Naive thymus-derived CD4-positive, alpha-beta T cell (primary cell): Measurements from ENCODE around the gene PRUNE1. TPM values are rescaled to one million over a fixed set of nuclear protein-coding genes. Genes with fewer than 3 reads are reported as not detected.
A peak's percentile ranks its signal among the peaks of the same experiment; 100 is the strongest.

Experiments used
- ATAC-seq: fragments of 150-1000 bp; cut with Tn5 transposase; 2 replicates; pipeline ENCODE4 v1.10.0; 2021; ENCODE audit warnings: mild to moderate bottlenecking, moderate library complexity
- CTCF ChIA-PET: fragments of 350-600 bp; sonication (Branson Sonifier 250); formaldehyde crosslinking; loops from one replicate; lab custom pipeline; 2021; ENCODE audit warnings: antibody characterized with exemption; lab: Charles Lee
- POLR2A ChIA-PET: fragments of 350-600 bp; sonication (Branson Sonifier 250); formaldehyde crosslinking; loops from one replicate; lab custom pipeline; 2021; ENCODE audit warnings: antibody characterized with exemption, inconsistent platforms; lab: Charles Lee
- DNase-seq, 9 donors: peaks; one replicate each; pipeline versions ENCODE4 v3.0.0 to v3.0.0-alpha.2; 2020 to 2022; ENCODE audit warnings: mixed read lengths in 1 of 9
- H3K27ac ChIP-seq: one replicate; pipeline ENCODE4 v1.7.0; 2013; ENCODE audit warnings: mild to moderate bottlenecking, low read depth, low read length, moderate library complexity
- H3K27me3 ChIP-seq, 2 donors: one replicate each; pipeline ENCODE4 v1.7.0; 2013; ENCODE audit warnings: low read length in 2 of 2, mild to moderate bottlenecking in 2 of 2, moderate library complexity in 2 of 2; ENCODE audit not compliant: control insufficient read depth in 2 of 2, insufficient read depth in 2 of 2
- H3K36me3 ChIP-seq, 3 experiments: 1 replicate in 2 of 3; 2 replicates in 1 of 3; pipeline ENCODE4 v1.7.0; 2013; ENCODE audit warnings: low read length in 3 of 3, mild to moderate bottlenecking in 3 of 3, moderate library complexity in 1 of 3; ENCODE audit not compliant: insufficient read depth in 3 of 3, control insufficient read depth in 2 of 3
- H3K4me1 ChIP-seq, 2 donors: one replicate each; pipeline ENCODE4 v1.7.0; 2013; ENCODE audit warnings: low read length in 2 of 2, mild to moderate bottlenecking in 2 of 2, moderate library complexity in 1 of 2; ENCODE audit not compliant: control insufficient read depth in 2 of 2, insufficient read depth in 2 of 2
- H3K4me3 ChIP-seq: 2 replicates; pipeline ENCODE4 v1.7.0; 2013; ENCODE audit warnings: mild to moderate bottlenecking, low read length
- H3K9me3 ChIP-seq, 3 experiments: 1 replicate in 2 of 3; 2 replicates in 1 of 3; pipeline ENCODE4 v1.7.0; 2013; ENCODE audit warnings: low read length in 3 of 3; ENCODE audit not compliant: control insufficient read depth in 2 of 3
- H3K27ac Mint-ChIP-seq, 9 donors: one replicate each; pipeline ENCODE4 v1.8.0; 2020 to 2022; ENCODE audit warnings: mixed read lengths in 9 of 9, mild to moderate bottlenecking in 8 of 9, moderate library complexity in 5 of 9, inconsistent platforms in 2 of 9
- H3K27me3 Mint-ChIP-seq, 5 donors: one replicate each; pipeline ENCODE4 v1.8.0; 2021 to 2022; ENCODE audit warnings: mixed read lengths in 5 of 5, mild to moderate bottlenecking in 1 of 5
- H3K36me3 Mint-ChIP-seq, 5 donors: one replicate each; pipeline ENCODE4 v1.8.0; 2020 to 2022; ENCODE audit warnings: mixed read lengths in 5 of 5, mild to moderate bottlenecking in 3 of 5, inconsistent platforms in 1 of 5
- H3K4me1 Mint-ChIP-seq, 7 donors: one replicate each; pipeline ENCODE4 v1.8.0; 2020 to 2022; ENCODE audit warnings: mixed read lengths in 7 of 7, mild to moderate bottlenecking in 3 of 7, inconsistent platforms in 1 of 7
- H3K4me3 Mint-ChIP-seq, 10 donors: one replicate each; pipeline ENCODE4 v1.8.0; 2020 to 2022; ENCODE audit warnings: mild to moderate bottlenecking in 10 of 10, mixed read lengths in 10 of 10, moderate library complexity in 6 of 10, inconsistent platforms in 2 of 10
- H3K9me3 Mint-ChIP-seq, 11 donors: one replicate each; pipeline ENCODE4 v1.8.0; 2020 to 2022; ENCODE audit warnings: mixed read lengths in 11 of 11, mild to moderate bottlenecking in 4 of 11, inconsistent platforms in 1 of 11, moderate library complexity in 1 of 11
- intact Hi-C, 2 donors: fragments of 100-400 bp; cut with micrococcal nuclease; formaldehyde crosslinking; loops; one replicate each; pipeline ENCODE4 v1.15.1; 2023
- polyA plus RNA-seq, 2 donors: library from polyadenylated mRNA; unstranded; fragments of 300-500 nt; fragmentation: Illumina TruSeq; gene quantifications; one replicate each; pipeline ENCODE4 v1.2.3, GENCODE V29; 2021
- total RNA-seq, 6 experiments: library from RNA in 5 of 6; stranded (reverse) in 5 of 6; gene quantifications; 1 replicate in 5 of 6; 2 replicates in 1 of 6; pipeline ENCODE4 v1.2.3 and lab custom pipeline; 2021 to 2026

PRUNE1 gene
- total and polyA plus RNA-seq, 7 experiments from 2014 or later = 13.3 to 68.8 (median 41.6) TPM

- peak within 1 kb of the TSS; percentile 96 for H3K27ac ChIP-seq
- no peaks in the 10 kb centered on the region for H3K9me3 Mint-ChIP-seq
- no peaks in the 10 kb centered on the region for H3K27me3 ChIP-seq
- H3K4me3 Mint-ChIP-seq = peak within 1 kb of the TSS; percentile 91 to 100 (median 97)
- peaks cover 39 to 55% of the 10 kb centered on the region in 2 donors for H3K4me1 ChIP-seq
- peak within 1 kb of the TSS; percentile 92 to 99 (median 97) for H3K27ac Mint-ChIP-seq
- ATAC-seq (peak; percentile 23), DNase-seq (peak in 5 of 9 donors; percentile 20 to 36 (median 33))
- H3K4me3 ChIP-seq = peak within 1 kb of the TSS; percentile 88
- H3K27me3 Mint-ChIP-seq = no peaks in the 10 kb centered on the region
- ChIA-PET POLR2A (interaction anchor here (0.5 to 4.5 kb wide), 19 partner anchors 9 to 1119 kb away, joined by 3 to 40 read pairs (median 6); partner anchors contain the start of genes ANXA9, C1orf56, CDC42SE1 and CERS2), CTCF (interaction anchor here (0.6 to 3.5 kb wide), 12 partner anchors 12 to 241 kb away, joined by 3 to 30 read pairs (median 4); partner anchors contain the start of genes ANXA9, CERS2 and CTSS)
- peaks cover 51 to 87% (median 83%) of the 10 kb centered on the region in 7 donors for H3K4me1 Mint-ChIP-seq
- H3K9me3 ChIP-seq = no peaks in the 10 kb centered on the region
- intact Hi-C loops = loop anchor here (1.0 to 10.0 kb wide), 7 partner anchors 27 to 739 kb away; partner anchors contain the start of genes APH1A (in 1 of the 2), CERS2 (in 1 of the 2), PSMD4 (in 1 of the 2) and TNFAIP8L2 (in 1 of the 2)
- peaks cover 5 to 19% (median 6%) of the 10 kb centered on the region in 5 donors for H3K36me3 Mint-ChIP-seq
- H3K36me3 ChIP-seq = peaks cover 0 to 8% (median under 1%) of the 10 kb centered on the region in 3 experiments
Observed at GRCh38 chr1:151006327-151007052, 1.8 kb upstream of the PRUNE1 start, which contains the start of gene MINDY1. TSS of gene MINDY1 (minus strand) at chr1:151006902. CDS start at chr1:151002617, 4,285 bp downstream.

GRCh38 chr1:151007853-151008243, 401 bp upstream of the PRUNE1 start:
- ChIA-PET POLR2A (interaction anchor here (0.7 to 3.6 kb wide), 5 partner anchors 25 to 149 kb away, joined by 3 to 40 read pairs (median 11); partner anchors contain the start of genes CDC42SE1, CERS2, MLLT11 and TNFAIP8L2), CTCF (interaction anchor here (0.6 to 3.5 kb wide), 4 partner anchors 13 to 148 kb away, joined by 3 to 30 read pairs (median 16); no protein-coding TSS in a partner anchor)
- no peaks in the 10 kb centered on the region for H3K27me3 ChIP-seq
- peak overlapping the region; percentile 92 to 99 (median 97) for H3K27ac Mint-ChIP-seq
- no peak for ATAC-seq
- peaks cover 36 to 47% of the 10 kb centered on the region in 2 donors for H3K4me1 ChIP-seq
- no peaks in the 10 kb centered on the region for H3K9me3 Mint-ChIP-seq
- H3K27me3 Mint-ChIP-seq = no peaks in the 10 kb centered on the region
- H3K36me3 Mint-ChIP-seq = peaks cover 0 to 12% (median 0%) of the 10 kb centered on the region in 5 donors
- peaks cover 0 to under 1% (median 0%) of the 10 kb centered on the region in 3 experiments for H3K36me3 ChIP-seq
- no peaks in the 10 kb centered on the region for H3K9me3 ChIP-seq
- peak overlapping the region; percentile 91 to 100 (median 97) for H3K4me3 Mint-ChIP-seq
- DNase-seq = no peak
- H3K27ac ChIP-seq = peak overlapping the region; percentile 96
- H3K4me1 Mint-ChIP-seq = peaks cover 43 to 84% (median 73%) of the 10 kb centered on the region in 7 donors
- intact Hi-C loops = loop anchor here (1.0 to 10.0 kb wide), 14 partner anchors 16 to 741 kb away; partner anchors contain the start of genes SETDB1 (in 2 of the 2), APH1A (in 1 of the 2), ARNT (in 1 of the 2) and CDC42SE1 (in 1 of the 2)
- H3K4me3 ChIP-seq = peak overlapping the region; percentile 88

GRCh38 chr1:151009206-151009587, 948 bp downstream of the PRUNE1 start:
- CTCF ChIA-PET = interaction anchor here (0.7 kb wide), 1 partner anchor 48 kb away, joined by 3 read pairs; no protein-coding TSS in a partner anchor
- H3K9me3 Mint-ChIP-seq = no peaks in the 10 kb centered on the region
- H3K36me3 ChIP-seq = peaks cover 0 to 8% (median 0%) of the 10 kb centered on the region in 3 experiments
- POLR2A ChIA-PET = interaction anchor here (0.7 to 3.2 kb wide), 4 partner anchors 33 to 380 kb away, joined by 3 to 12 read pairs (median 4); partner anchors contain the start of genes ENSA and TNFAIP8L2
- H3K36me3 Mint-ChIP-seq = peaks cover 0 to 12% (median 0%) of the 10 kb centered on the region in 5 donors
- peak overlapping the region; percentile 96 for H3K27ac ChIP-seq
- H3K27me3 ChIP-seq = no peaks in the 10 kb centered on the region
- no peaks in the 10 kb centered on the region for H3K27me3 Mint-ChIP-seq
- intact Hi-C loops = loop anchor here in 1 of 2 donors (5.0 to 10.0 kb wide), 5 partner anchors 148 to 742 kb away; partner anchors contain the start of genes APH1A, PSMD4 and TNFAIP8L2
- no peaks in the 10 kb centered on the region for H3K9me3 ChIP-seq
- DNase-seq = no peak
- peak overlapping the region; percentile 91 to 100 (median 97) for H3K4me3 Mint-ChIP-seq
- H3K4me1 Mint-ChIP-seq = peaks cover 52 to 85% (median 71%) of the 10 kb centered on the region in 7 donors
- peak overlapping the region; percentile 88 for H3K4me3 ChIP-seq
- H3K4me1 ChIP-seq = peaks cover 32 to 43% of the 10 kb centered on the region in 2 donors
- H3K27ac Mint-ChIP-seq = peak overlapping the region; percentile 92 to 99 (median 97)
- no peak for ATAC-seq

DNA sequence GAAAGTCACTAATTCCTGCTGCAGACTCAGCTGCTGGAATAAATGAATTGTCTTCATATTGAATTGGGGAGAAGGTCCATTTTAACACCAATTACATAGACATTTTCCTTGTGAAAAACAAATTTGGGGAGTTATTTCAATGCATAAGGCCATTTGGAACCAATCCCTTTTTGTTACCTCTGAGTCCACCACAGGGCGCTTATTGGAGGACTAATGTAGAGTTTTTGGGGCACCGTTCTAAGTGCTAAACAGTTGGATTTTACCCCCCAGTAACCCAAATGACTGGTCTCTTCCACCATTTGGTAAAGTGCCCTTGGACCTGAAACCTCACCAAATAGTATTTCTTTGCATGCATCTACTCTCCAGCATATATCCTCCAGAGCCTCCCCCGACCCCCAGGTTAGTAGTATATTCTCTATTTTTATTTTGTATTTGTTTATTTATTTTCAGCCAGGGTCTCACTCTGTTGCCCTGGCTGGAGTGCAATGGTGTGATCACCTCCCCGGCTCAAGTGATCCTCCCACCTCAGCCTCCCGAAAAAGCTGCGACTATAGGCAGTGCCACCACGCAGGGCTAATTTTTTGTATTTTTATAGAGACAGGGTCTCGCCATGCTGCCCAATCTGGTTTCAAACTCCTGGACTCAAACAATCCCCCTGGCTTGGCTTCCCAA, 1.6 kb downstream of the PRUNE1 start:
- H3K27me3 ChIP-seq = no peaks in the 10 kb centered on the region

GRCh38 chr1:151010346-151010726, 2.1 kb downstream of the PRUNE1 start:
- DNase-seq = no peak
- POLR2A ChIA-PET = interaction anchor here (1.0 to 3.2 kb wide), 4 partner anchors 10 to 147 kb away, joined by 3 to 12 read pairs (median 4); partner anchors contain the start of gene TNFAIP8L2
- Mint-ChIP-seq H3K27me3 (no peaks in the 10 kb centered on the region), H3K36me3 (peaks cover 0 to 12% (median 0%) of the 10 kb centered on the region in 5 donors), H3K4me3 (peak overlapping the region; percentile 12 to 100 (median 86)), H3K27ac (peak overlapping the region in 5 of 9 donors; percentile 30 to 99 (median 34)), H3K9me3 (no peaks in the 10 kb centered on the region), H3K4me1 (peaks cover 45 to 87% (median 71%) of the 10 kb centered on the region in 7 donors)
- Histone ChIP-seq H3K9me3 (no peaks in the 10 kb centered on the region), H3K36me3 (peaks cover 0 to 8% (median 0%) of the 10 kb centered on the region in 3 experiments), H3K4me1 (peaks cover 32 to 42% of the 10 kb centered on the region in 2 donors), H3K4me3 (no peak overlapping the region), H3K27me3 (no peaks in the 10 kb centered on the region), H3K27ac (no peak overlapping the region)
- CTCF ChIA-PET = no interaction called here
- ATAC-seq = no peak
- intact Hi-C loops = no loop called here

More for the DNA sequence above, 1.6 kb downstream of the PRUNE1 start:
- Mint-ChIP-seq H3K27ac (peak overlapping the region in 8 of 9 donors; percentile 92 to 99 (median 98)), H3K27me3 (no peaks in the 10 kb centered on the region), H3K4me1 (peaks cover 51 to 87% (median 71%) of the 10 kb centered on the region in 7 donors), H3K36me3 (peaks cover 0 to 12% (median 0%) of the 10 kb centered on the region in 5 donors), H3K9me3 (no peaks in the 10 kb centered on the region), H3K4me3 (peak overlapping the region; percentile 91 to 100 (median 97))
- no peak for DNase-seq
- intact Hi-C loops = loop anchor here in 1 of 2 donors (5.0 to 10.0 kb wide), 5 partner anchors 147 to 743 kb away; partner anchors contain the start of genes APH1A, PSMD4 and TNFAIP8L2
- ChIA-PET CTCF (interaction anchor here (0.7 kb wide), 1 partner anchor 48 kb away, joined by 3 read pairs; no protein-coding TSS in a partner anchor), POLR2A (interaction anchor here (0.7 to 3.2 kb wide), 6 partner anchors 10 to 381 kb away, joined by 3 to 12 read pairs (median 4); partner anchors contain the start of genes ENSA and TNFAIP8L2)
- ATAC-seq = no peak
- Histone ChIP-seq H3K36me3 (peaks cover 0 to 8% (median 0%) of the 10 kb centered on the region in 3 experiments), H3K27ac (peak overlapping the region; percentile 96), H3K9me3 (no peaks in the 10 kb centered on the region), H3K4me3 (peak overlapping the region; percentile 88), H3K4me1 (peaks cover 32 to 42% of the 10 kb centered on the region in 2 donors)
